Stromal cell of bone marrow (primary cell): Measurements from ENCODE around the gene SSH2.

Source experiments
- DNase-seq: peaks from one replicate; pipeline ENCODE4 v3.0.0-alpha.2; 2012; ENCODE audit warnings: low read depth

The SSH2 gene

DNA sequence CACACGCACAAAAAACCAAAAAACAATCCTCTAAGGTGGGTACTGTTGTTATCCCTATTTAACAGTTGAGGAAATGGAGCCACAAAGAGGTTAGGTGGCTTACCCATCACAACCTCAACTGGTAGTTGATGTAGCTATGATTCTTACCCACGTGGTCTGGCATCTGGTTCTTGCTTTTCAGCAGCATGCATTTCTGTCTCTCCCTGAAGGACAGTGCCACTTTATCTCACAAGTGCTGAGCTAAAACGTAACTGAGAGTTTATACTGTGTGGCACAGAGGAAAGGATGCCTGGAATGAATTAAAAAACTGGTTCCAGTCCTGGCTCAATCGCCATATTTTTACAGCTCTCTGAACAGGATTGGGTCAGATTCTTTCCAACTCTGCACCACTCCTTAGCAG, 305.4 kb downstream of the SSH2 start:
- DNase-seq = no peak

- DNase-seq = no peak
These were observed 306.8 kb downstream of the SSH2 start for GRCh38 chr17:29623283-29623647.

DNA sequence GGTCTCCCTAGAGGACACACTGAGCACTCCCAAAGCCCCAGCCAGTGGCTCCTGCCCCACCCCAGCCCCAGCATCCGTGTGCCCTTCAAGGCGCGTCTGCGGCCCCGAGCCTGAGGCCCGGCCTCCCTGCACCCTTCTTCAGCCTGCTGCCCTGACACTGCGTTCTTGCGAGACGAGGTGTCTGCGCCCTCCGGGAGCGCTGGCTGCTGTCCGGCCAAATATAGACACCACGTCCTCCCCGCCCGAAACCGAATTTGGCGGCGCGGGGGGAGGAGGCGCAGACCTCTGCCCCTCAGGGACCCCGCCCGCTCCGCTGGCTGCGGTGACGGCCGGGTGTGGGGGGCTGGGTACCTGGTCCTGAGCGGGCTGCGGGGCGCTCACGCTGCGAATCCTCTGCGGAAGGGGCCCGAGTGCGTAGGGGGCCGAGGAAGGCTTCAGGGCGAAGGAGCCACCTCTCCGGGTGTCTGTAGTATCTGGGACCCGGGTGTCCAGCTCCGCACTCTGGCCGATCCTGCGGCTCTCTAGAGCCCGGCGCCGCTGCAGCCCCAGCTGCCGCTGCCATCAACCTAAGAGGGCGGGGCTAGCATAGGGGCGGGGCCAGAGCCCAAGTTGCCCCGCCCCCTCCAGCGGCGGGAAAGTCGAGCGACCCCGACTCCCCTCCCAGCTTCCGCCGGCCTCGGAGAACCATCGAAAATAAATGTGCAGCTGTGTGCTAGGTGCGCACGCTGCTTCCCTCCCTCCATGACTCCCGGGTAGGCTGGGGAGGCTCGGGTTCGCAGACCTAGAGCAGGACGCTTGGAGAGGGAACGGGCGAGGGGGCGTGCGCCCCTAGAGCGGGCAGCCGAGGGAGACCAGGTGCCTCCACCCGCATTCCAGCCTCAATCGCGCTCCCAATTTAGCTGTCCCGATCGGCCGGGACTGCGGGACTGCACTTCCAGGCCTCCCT, 307.4 kb downstream of the SSH2 start, which contains the start of gene CORO6:
Gene CORO6 (minus strand): TSS at position 576 of the 946 bp plus-strand sequence. CDS start 1,491 bp downstream, outside the sequence.
- DNase-seq = no peak

- no peak for DNase-seq
These were observed 308.3 kb downstream of the SSH2 start for GRCh38 chr17:29621751-29622194.

GRCh38 chr17:29620779-29621500, 309.1 kb downstream of the SSH2 start:
- DNase-seq = no peak

DNA sequence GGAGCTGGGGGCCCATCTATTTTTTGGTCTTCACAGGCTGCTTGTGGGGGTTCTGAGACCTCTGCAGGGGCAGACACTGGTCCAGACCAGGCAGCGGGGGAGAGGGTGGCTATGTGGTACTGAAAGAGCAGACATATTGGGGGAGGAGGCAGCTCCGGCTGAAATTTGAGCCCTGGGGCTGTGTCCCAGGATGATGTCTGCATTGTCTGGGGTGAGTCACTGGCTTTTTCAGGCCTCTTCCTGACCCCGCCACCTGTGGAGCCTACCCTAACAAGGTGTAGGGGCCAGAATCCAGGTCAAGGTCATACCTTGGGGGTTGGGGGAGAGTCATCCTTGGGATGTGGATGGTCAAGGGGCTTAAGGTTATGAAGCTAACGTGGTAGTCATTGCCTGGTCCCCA, 309.8 kb downstream of the SSH2 start:
- no peak for DNase-seq

- DNase-seq = no peak
These were observed 310.8 kb downstream of the SSH2 start for GRCh38 chr17:29619251-29619650.

DNA sequence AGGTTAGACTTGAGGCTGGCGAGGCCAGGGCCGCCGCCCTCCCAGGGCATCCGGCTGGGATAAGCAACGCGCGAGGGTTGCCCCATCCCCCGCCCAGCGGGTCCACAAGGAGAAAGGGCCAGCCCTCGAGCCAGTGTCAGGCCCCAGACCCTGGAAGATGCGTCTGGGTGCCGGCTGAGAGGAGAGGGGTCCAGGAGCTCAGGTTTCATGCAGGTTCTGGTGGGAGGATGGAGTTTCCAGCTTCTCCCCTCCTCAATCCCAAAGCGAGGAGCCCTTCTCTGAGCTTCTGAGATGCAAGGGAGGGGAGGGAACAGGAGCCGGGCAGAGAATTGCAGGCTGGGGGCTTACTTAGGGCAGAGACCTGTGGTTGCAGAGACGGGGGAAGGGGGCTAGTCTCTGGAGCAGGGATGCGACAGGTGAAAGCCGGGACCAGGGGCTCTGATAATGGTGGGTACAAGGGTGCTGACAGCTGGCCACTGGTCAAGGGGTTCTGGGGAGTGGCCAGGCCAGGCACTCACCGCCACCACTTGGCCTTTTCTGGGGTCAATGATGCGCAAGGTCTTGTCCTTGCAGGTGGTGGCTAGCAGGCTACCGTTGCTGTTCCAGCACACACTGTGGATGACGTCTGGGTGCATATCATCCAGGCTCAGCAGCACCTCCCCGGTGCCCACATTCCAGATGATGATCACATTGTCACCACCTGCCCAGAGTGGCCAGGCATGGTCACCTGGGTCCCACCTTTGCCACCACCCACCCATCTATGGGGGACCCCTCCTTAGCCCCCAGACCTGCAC, 311.6 kb downstream of the SSH2 start:
- DNase-seq = no peak

- no peak for DNase-seq
These were observed 312.4 kb downstream of the SSH2 start for GRCh38 chr17:29617481-29618271.

- DNase-seq = no peak
These were observed 312.9 kb downstream of the SSH2 start for GRCh38 chr17:29617125-29617480.

- no peak for DNase-seq
These were observed 313.6 kb downstream of the SSH2 start for GRCh38 chr17:29616300-29617048.

DNA sequence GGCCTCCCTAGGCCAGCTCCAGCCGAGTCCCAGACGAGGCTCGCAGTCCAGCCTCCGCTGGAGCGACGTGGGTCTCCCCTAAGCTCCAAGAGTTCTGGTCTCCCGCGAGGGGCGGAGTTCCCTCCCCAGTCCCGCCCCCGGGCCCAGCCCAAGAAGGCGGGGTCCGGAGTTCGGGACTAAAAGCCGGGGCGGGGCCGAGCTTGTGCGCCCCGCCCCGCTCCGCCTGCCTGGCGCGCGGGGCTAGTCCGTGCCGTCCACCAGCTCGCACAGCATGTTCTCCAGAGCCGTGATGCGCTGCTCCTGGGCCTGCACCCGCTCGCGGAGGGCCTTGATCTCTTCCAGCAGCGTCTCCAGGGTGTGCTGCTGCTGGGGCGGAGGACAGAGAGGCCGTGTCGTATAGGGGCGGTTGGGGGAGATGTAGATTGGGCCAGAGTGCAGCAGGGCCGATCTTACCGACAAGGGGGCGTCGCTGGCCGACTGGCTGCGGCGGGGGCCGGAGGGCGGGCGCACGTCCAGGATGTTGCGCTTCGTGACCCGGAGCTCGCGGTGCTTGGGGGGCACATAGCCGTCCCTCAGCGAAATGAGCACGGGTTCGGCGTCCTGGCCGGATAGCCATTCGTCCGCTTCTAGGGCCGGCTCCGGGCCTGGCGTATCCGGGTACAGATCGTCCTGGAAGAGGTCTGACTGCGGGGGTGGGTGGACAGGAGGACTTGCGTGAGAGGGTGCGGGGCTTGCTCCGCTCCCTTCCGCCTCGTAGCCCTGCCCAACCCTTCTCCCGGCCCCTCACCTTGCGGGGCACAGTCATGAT, 314.3 kb downstream of the SSH2 start:
- DNase-seq = no peak

- DNase-seq = no peak
These were observed 315.0 kb downstream of the SSH2 start for GRCh38 chr17:29615048-29615385.

- DNase-seq = no peak
These were observed 315.5 kb downstream of the SSH2 start for GRCh38 chr17:29614349-29615047.

DNA sequence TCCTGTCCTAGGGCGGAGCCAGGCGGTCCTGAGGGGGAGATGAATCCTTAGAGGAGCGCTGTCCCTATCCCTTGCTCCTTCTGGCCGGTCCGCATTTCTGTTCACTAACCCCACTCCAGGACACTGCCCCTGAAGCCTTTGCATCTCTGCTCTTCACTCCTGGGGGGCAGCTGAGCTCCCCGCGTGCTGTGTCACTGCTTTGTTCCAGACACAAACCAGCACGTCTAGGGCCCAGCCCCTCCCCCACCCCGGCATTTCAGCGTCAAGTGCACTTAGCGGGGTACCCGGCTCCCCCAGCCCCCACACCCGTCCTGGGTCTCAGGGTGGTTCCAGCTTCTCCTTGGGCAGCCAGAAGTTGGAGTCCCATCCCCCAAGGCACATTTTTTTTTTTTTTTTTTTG, 316.2 kb downstream of the SSH2 start:
- no peak for DNase-seq

DNA sequence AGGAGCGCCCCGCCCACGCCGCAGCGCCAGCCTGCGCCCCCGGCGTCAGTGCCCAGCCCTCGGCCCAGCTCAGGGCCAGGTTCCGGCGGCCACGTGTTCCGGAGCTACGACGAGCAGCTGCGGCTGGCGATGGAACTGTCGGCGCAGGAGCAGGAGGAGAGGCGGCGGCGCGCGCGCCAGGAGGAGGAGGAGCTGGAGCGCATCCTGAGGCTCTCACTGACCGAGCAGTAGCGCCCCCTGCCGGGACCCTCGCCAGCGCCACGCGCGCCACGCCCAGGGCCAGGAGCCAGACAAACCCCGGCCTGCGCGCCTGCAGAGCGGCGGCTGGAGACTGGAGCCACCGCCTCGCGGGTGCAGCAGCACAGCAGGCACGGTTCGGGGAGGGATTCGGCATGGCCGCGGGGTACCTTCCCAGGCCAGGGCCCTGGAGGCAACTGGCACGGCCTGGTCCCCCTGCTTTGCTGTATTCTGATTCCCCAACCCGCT, 316.6 kb downstream of the SSH2 start:
- DNase-seq = no peak

DNA sequence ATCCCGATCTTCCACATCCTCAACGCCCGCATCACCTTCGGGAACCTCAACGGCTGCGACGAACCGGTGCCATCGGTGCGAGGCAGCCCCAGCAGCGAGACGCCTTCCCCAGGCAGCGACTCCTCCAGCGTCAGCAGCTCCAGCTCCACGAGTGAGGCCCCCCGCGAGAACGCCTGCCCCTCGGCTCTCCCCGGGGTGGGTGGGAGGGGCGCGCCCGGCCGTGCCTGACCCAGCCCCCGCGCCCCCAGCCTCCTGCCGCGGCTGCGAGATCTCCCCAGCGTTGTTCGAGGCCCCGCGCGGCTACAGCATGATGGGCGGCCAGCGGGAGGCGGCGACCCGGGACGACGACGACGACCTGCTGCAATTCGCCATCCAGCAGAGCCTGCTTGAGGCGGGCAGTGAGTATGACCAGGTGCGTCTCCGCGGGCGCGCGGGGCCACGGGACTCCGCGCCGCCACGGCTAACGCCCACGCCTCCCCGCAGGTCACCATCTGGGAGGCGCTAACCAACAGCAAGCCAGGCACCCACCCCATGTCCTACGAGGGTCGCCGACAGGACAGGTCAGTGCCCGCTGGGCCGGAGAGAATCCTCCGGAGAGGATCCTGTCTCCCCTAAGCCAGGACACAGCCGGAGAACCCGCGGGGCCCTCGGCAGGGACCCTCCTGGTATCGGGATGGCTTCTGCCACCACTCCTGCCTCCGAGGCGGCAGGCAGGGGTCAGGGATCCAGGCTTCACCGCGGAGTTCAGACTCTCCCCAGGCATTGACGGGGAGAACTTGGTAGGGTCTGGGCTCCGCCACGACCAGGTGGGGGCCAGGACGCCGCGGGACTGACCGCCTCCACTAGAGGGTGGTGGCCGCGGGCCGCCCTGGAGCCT, 317.4 kb downstream of the SSH2 start:
- DNase-seq = no peak

DNA sequence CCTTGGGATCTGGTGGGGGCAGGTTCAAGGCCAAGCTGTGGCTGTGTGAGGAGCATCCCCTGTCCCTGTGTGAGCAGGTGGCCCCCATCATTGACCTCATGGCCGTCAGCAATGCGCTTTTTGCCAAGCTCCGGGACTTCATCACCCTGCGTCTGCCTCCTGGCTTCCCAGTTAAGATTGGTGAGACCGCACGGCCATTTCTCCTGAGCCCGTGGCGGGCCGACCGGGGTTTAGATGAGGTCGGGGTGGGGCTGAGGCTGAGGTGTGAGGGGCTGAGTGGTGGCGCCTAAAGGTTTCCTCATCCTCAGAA, 318.0 kb downstream of the SSH2 start:
- DNase-seq = no peak
